CD14-positive monocyte (primary cell): ENCODE measurements around the gene UCHL1. TPM values are rescaled to one million over a fixed set of nuclear protein-coding genes. Genes with fewer than 3 reads are reported as not detected.

Experiments
- DNase-seq, 3 donors: peaks; one replicate each; pipeline ENCODE4 v3.0.0-alpha.2; 2011 to 2022
- H2AFZ ChIP-seq: 2 replicates; pipeline ENCODE4 v1.6.0; 2012; ENCODE audit warnings: mild to moderate bottlenecking, low read depth, low read length, inconsistent platforms; ENCODE audit not compliant: insufficient read depth, poor library complexity, severe bottlenecking
- H3K27ac ChIP-seq, 2 donors: 1 replicate in 1 of 2; 2 replicates in 1 of 2; pipeline ENCODE4 v1.5.1; 2012 to 2013; ENCODE audit warnings: low read length in 2 of 2, control low read depth in 1 of 2, inconsistent platforms in 1 of 2, low read depth in 1 of 2, mild to moderate bottlenecking in 1 of 2
- H3K27me3 ChIP-seq, 2 donors: one replicate each; pipeline versions ENCODE4 v1.6.0 to v1.6.1; 2011 to 2013; ENCODE audit warnings: low read length in 2 of 2; ENCODE audit not compliant: control insufficient read depth in 2 of 2, insufficient read depth in 2 of 2
- H3K36me3 ChIP-seq, 2 donors: replicated peaks in 1 of 2; 1 replicate in 1 of 2; 2 replicates in 1 of 2; pipeline versions ENCODE4 v1.5.1 to v1.6.1; 2012 to 2013; ENCODE audit warnings: low read length in 2 of 2, control low read depth in 1 of 2, inconsistent platforms in 1 of 2, mild to moderate bottlenecking in 1 of 2; ENCODE audit not compliant: insufficient read depth in 2 of 2, control insufficient read depth in 1 of 2
- H3K4me1 ChIP-seq, 2 donors: 1 replicate in 1 of 2; 2 replicates in 1 of 2; pipeline versions ENCODE4 v1.5.1 to v1.6.1; 2012 to 2013; ENCODE audit warnings: low read length in 2 of 2, control low read depth in 1 of 2, inconsistent platforms in 1 of 2, mild to moderate bottlenecking in 1 of 2, moderate library complexity in 1 of 2; ENCODE audit not compliant: insufficient read depth in 2 of 2, control insufficient read depth in 1 of 2
- H3K4me2 ChIP-seq: replicated peaks from 2 replicates; pipeline ENCODE3; 2012; ENCODE audit warnings: low read length, moderate library complexity, mild to moderate bottlenecking; ENCODE audit not compliant: poor library complexity, severe bottlenecking; ENCODE audit errors: extremely low read depth
- H3K4me3 ChIP-seq, 3 experiments: fragments of 200-600 bp in 1 of 3; sonication (generic) in 1 of 3; replicated peaks in 1 of 3; 1 replicate in 2 of 3; 2 replicates in 1 of 3; pipeline ENCODE4 v1.5.1; 2011 to 2013; ENCODE audit warnings: low read length in 3 of 3, mild to moderate bottlenecking in 3 of 3, control low read depth in 2 of 3, low read depth in 2 of 3, inconsistent platforms in 1 of 3, moderate library complexity in 1 of 3
- H3K79me2 ChIP-seq: 2 replicates; pipeline ENCODE4 v1.6.0; 2012; ENCODE audit warnings: mild to moderate bottlenecking, control low read depth, inconsistent platforms, low read length, moderate library complexity; ENCODE audit not compliant: insufficient read depth
- H3K9ac ChIP-seq: 2 replicates; pipeline ENCODE4 v1.6.0; 2017; ENCODE audit warnings: low read length, mild to moderate bottlenecking; ENCODE audit not compliant: insufficient read depth, poor library complexity, severe bottlenecking
- H3K9me3 ChIP-seq, 2 donors: replicated peaks in 1 of 2; 1 replicate in 1 of 2; 2 replicates in 1 of 2; pipeline versions ENCODE4 v1.5.1 to v1.6.1; 2012 to 2013; ENCODE audit warnings: low read length in 2 of 2, control low read depth in 1 of 2; ENCODE audit not compliant: control insufficient read depth in 1 of 2, insufficient read depth in 1 of 2
- H4K20me1 ChIP-seq: 2 replicates; pipeline ENCODE4 v1.6.0; 2012; ENCODE audit warnings: mild to moderate bottlenecking, low read length, control low read depth, moderate library complexity; ENCODE audit not compliant: insufficient read depth
- H3K27ac Mint-ChIP-seq, 7 donors: one replicate each; pipeline ENCODE4 v1.8.0; 2020; ENCODE audit warnings: mild to moderate bottlenecking in 7 of 7, mixed read lengths in 7 of 7, moderate library complexity in 6 of 7, inconsistent platforms in 2 of 7
- H3K27me3 Mint-ChIP-seq, 3 donors: one replicate each; pipeline ENCODE4 v1.8.0; 2021 to 2022; ENCODE audit warnings: low read depth in 3 of 3, mild to moderate bottlenecking in 3 of 3, mixed read lengths in 3 of 3, moderate library complexity in 3 of 3, inconsistent platforms in 1 of 3
- H3K36me3 Mint-ChIP-seq, 2 donors: one replicate each; pipeline ENCODE4 v1.8.0; 2020; ENCODE audit warnings: mixed read lengths in 2 of 2, inconsistent platforms in 1 of 2, mild to moderate bottlenecking in 1 of 2
- H3K4me1 Mint-ChIP-seq: one replicate; pipeline ENCODE4 v1.8.0; 2020; ENCODE audit warnings: mild to moderate bottlenecking, mixed read lengths
- H3K4me3 Mint-ChIP-seq, 2 donors: one replicate each; pipeline ENCODE4 v1.8.0; 2020; ENCODE audit warnings: mild to moderate bottlenecking in 2 of 2, mixed read lengths in 2 of 2, moderate library complexity in 1 of 2
- H3K9me3 Mint-ChIP-seq, 7 donors: one replicate each; pipeline ENCODE4 v1.8.0; 2020 to 2022; ENCODE audit warnings: mixed read lengths in 7 of 7, mild to moderate bottlenecking in 6 of 7, moderate library complexity in 6 of 7, inconsistent platforms in 2 of 7
- CTCF ChIP-seq: fragments of 200-600 bp; IDR thresholded peaks from one replicate; pipeline ENCODE4 v1.8.0; 2022; ENCODE audit warnings: antibody characterized with exemption, mild to moderate bottlenecking
- WGBS: methylation state at CpG from one replicate; pipeline ENCODE4 v1.1.5; 2013; ENCODE audit warnings: missing lambda C conversion rate; ENCODE audit not compliant: insufficient coverage; 5-methylcytosine and 5-hydroxymethylcytosine counted together
- intact Hi-C, 2 donors: fragments of 100-400 bp; cut with micrococcal nuclease; formaldehyde crosslinking; loops; one replicate each; pipeline versions ENCODE4 v1.15.0 to v1.15.1; 2023
- polyA plus RNA-seq, 3 donors: library from polyadenylated mRNA; depleted of rRNA in 1 of 3; unstranded in 2 of 3; stranded (reverse) in 1 of 3; fragments of 300-500 nt in 2 of 3; fragments of >200 nt in 1 of 3; fragmentation: Illumina TruSeq in 2 of 3; gene quantifications; 1 replicate in 2 of 3; 2 replicates in 1 of 3; pipeline ENCODE4 v1.2.3, GENCODE V29; 2012 to 2021

The UCHL1 gene
- polyA plus RNA-seq, 3 donors, result not detected

- Mint-ChIP-seq H3K27ac (no peak overlapping the region), H3K36me3 (no peaks in the 10 kb centered on the region), H3K4me3 (no peak overlapping the region), H3K4me1 (no peaks in the 10 kb centered on the region), H3K9me3 (peaks cover 3 to 11% (median 7%) of the 10 kb centered on the region in 7 donors), H3K27me3 (no peaks in the 10 kb centered on the region)
- Histone ChIP-seq H4K20me1 (no peaks in the 10 kb centered on the region), H3K36me3 (no peaks in the 10 kb centered on the region), H3K4me2 (no peak overlapping the region), H3K27ac (no peak overlapping the region), H3K4me1 (no peaks in the 10 kb centered on the region), H3K9me3 (peaks cover 6 to 9% of the 10 kb centered on the region in 2 donors), H3K79me2 (no peaks in the 10 kb centered on the region), H2AFZ (no peak overlapping the region), H3K27me3 (no peaks in the 10 kb centered on the region), H3K9ac (no peak overlapping the region), H3K4me3 (no peak overlapping the region)
- no peak for DNase-seq
- no peak for TF ChIP-seq CTCF
- no CpG with 5 or more reads among the region's 2 CpGs for WGBS
- intact Hi-C loops, result no loop called here
These were observed 42.8 kb downstream of the UCHL1 start for GRCh38 chr4:41299486-41299885.

- H3K27me3 Mint-ChIP-seq, result peaks cover 0 to 2% (median 0%) of the 10 kb centered on the region in 3 donors
- H3K4me1 ChIP-seq, result no peaks in the 10 kb centered on the region
- no peak overlapping the region for H3K27ac ChIP-seq
- TF ChIP-seq CTCF, result no peak
- H3K4me1 Mint-ChIP-seq, result no peaks in the 10 kb centered on the region
- peaks cover 0 to 3% (median 0%) of the 10 kb centered on the region in 7 donors for H3K9me3 Mint-ChIP-seq
- no peaks in the 10 kb centered on the region for H3K79me2 ChIP-seq
- H3K4me3 Mint-ChIP-seq, result no peak overlapping the region
- H3K9ac ChIP-seq, result no peak overlapping the region
- H3K36me3 ChIP-seq, result no peaks in the 10 kb centered on the region
- H3K36me3 Mint-ChIP-seq, result no peaks in the 10 kb centered on the region
- H3K27me3 ChIP-seq, result no peaks in the 10 kb centered on the region
- no peaks in the 10 kb centered on the region for H3K9me3 ChIP-seq
- no CpG with 5 or more reads among the region's 4 CpGs for WGBS
- no peaks in the 10 kb centered on the region for H4K20me1 ChIP-seq
- H2AFZ ChIP-seq, result no peak overlapping the region
- intact Hi-C loops, result no loop called here
- H3K4me3 ChIP-seq, result no peak overlapping the region
- DNase-seq, result no peak
- no peak overlapping the region for H3K4me2 ChIP-seq
- no peak overlapping the region for H3K27ac Mint-ChIP-seq
These were observed 44.4 kb downstream of the UCHL1 start for GRCh38 chr4:41301137-41301536.
